Measurements from ENCODE around the gene ARRB2.

GRCh38 chr17:4743898-4744297, 33.5 kb downstream of the ARRB2 start:
- TF ChIP-seq, protein P1, sequence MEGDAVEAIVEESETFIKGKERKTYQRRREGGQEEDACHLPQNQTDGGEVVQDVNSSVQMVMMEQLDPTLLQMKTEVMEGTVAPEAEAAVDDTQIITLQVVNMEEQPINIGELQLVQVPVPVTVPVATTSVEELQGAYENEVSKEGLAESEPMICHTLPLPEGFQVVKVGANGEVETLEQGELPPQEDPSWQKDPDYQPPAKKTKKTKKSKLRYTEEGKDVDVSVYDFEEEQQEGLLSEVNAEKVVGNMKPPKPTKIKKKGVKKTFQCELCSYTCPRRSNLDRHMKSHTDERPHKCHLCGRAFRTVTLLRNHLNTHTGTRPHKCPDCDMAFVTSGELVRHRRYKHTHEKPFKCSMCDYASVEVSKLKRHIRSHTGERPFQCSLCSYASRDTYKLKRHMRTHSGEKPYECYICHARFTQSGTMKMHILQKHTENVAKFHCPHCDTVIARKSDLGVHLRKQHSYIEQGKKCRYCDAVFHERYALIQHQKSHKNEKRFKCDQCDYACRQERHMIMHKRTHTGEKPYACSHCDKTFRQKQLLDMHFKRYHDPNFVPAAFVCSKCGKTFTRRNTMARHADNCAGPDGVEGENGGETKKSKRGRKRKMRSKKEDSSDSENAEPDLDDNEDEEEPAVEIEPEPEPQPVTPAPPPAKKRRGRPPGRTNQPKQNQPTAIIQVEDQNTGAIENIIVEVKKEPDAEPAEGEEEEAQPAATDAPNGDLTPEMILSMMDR (CRISPR knock-in tag; IDR thresholded peaks at IDR 0.05), result no peak
- TF ChIP-seq ZFP91 (CRISPR knock-in tag; IDR thresholded peaks at IDR 0.05; ENCODE audit: borderline replicate concordance) (no peak), SIN3A (IDR thresholded peaks at IDR 0.05; ENCODE audit: borderline replicate concordance, low read depth, low read length) (no peak), FIP1L1 (IDR thresholded peaks at IDR 0.05; ENCODE audit: borderline replicate concordance, insufficient read depth, low read depth, low read length) (no peak), KAT2B (IDR thresholded peaks at IDR 0.05; ENCODE audit: borderline replicate concordance, low read depth, low read length) (no peak), MED1 (CRISPR knock-in tag; IDR thresholded peaks at IDR 0.05) (no peak), NFATC3 (CRISPR knock-in tag; IDR thresholded peaks at IDR 0.05) (no peak), NFE2L1 (CRISPR knock-in tag; IDR thresholded peaks at IDR 0.05; ENCODE audit: borderline replicate concordance) (no peak), RXRA (CRISPR knock-in tag; IDR thresholded peaks at IDR 0.05) (no peak), EZH2 (conservative IDR thresholded peaks at IDR 0.05; ENCODE audit: low read depth, low read length) (no peak), POLR2A (IDR thresholded peaks at IDR 0.05; ENCODE audit: insufficient read depth in 1 of 2, low read depth in 2 of 2, low read length in 2 of 2) (no peak)
- TF ChIP-seq, protein P2, sequence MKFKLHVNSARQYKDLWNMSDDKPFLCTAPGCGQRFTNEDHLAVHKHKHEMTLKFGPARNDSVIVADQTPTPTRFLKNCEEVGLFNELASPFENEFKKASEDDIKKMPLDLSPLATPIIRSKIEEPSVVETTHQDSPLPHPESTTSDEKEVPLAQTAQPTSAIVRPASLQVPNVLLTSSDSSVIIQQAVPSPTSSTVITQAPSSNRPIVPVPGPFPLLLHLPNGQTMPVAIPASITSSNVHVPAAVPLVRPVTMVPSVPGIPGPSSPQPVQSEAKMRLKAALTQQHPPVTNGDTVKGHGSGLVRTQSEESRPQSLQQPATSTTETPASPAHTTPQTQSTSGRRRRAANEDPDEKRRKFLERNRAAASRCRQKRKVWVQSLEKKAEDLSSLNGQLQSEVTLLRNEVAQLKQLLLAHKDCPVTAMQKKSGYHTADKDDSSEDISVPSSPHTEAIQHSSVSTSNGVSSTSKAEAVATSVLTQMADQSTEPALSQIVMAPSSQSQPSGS (CRISPR knock-in tag; IDR thresholded peaks at IDR 0.05), result no peak
- TF ChIP-seq, protein P3, sequence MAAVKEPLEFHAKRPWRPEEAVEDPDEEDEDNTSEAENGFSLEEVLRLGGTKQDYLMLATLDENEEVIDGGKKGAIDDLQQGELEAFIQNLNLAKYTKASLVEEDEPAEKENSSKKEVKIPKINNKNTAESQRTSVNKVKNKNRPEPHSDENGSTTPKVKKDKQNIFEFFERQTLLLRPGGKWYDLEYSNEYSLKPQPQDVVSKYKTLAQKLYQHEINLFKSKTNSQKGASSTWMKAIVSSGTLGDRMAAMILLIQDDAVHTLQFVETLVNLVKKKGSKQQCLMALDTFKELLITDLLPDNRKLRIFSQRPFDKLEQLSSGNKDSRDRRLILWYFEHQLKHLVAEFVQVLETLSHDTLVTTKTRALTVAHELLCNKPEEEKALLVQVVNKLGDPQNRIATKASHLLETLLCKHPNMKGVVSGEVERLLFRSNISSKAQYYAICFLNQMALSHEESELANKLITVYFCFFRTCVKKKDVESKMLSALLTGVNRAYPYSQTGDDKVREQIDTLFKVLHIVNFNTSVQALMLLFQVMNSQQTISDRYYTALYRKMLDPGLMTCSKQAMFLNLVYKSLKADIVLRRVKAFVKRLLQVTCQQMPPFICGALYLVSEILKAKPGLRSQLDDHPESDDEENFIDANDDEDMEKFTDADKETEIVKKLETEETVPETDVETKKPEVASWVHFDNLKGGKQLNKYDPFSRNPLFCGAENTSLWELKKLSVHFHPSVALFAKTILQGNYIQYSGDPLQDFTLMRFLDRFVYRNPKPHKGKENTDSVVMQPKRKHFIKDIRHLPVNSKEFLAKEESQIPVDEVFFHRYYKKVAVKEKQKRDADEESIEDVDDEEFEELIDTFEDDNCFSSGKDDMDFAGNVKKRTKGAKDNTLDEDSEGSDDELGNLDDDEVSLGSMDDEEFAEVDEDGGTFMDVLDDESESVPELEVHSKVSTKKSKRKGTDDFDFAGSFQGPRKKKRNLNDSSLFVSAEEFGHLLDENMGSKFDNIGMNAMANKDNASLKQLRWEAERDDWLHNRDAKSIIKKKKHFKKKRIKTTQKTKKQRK (IDR thresholded peaks at IDR 0.05; ENCODE audit: low read length), result no peak
- TF ChIP-seq, protein P4, sequence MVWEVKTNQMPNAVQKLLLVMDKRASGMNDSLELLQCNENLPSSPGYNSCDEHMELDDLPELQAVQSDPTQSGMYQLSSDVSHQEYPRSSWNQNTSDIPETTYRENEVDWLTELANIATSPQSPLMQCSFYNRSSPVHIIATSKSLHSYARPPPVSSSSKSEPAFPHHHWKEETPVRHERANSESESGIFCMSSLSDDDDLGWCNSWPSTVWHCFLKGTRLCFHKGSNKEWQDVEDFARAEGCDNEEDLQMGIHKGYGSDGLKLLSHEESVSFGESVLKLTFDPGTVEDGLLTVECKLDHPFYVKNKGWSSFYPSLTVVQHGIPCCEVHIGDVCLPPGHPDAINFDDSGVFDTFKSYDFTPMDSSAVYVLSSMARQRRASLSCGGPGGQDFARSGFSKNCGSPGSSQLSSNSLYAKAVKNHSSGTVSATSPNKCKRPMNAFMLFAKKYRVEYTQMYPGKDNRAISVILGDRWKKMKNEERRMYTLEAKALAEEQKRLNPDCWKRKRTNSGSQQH (CRISPR knock-in tag; IDR thresholded peaks at IDR 0.05; ENCODE audit: low read depth), result no peak

Data from HepG2 (cell line).